GM19463 (cell line): Measurements from ENCODE around the gene TRDN.

Experiments
- ATAC-seq: cut with Tn5 transposase; IDR thresholded peaks from one replicate; pipeline ENCODE4 v1.9.1; 2021; ENCODE audit warnings: mild to moderate bottlenecking, moderate library complexity; ENCODE audit not compliant: unreplicated experiment

The TRDN gene

GRCh38 chr6:123636782-123637181 lies at the start of gene TRDN:
Gene TRDN, minus strand, starts transcription at chr6:123636950. Its CDS starts 175 bp downstream, at chr6:123636775.
- no peak for ATAC-seq

GRCh38 chr6:123681957-123682462 lies 45.3 kb upstream of the TRDN start:
- no peak for ATAC-seq

- no peak for ATAC-seq
Measured at GRCh38 chr6:123677897-123678296, 41.1 kb upstream of the TRDN start.

- ATAC-seq = no peak
Measured at GRCh38 chr6:123676793-123677192, 40.0 kb upstream of the TRDN start.

GRCh38 chr6:123668965-123669591 lies 32.3 kb upstream of the TRDN start:
- ATAC-seq = no peak

GRCh38 chr6:123668063-123668462 lies 31.3 kb upstream of the TRDN start:
- ATAC-seq = no peak

GRCh38 chr6:123663436-123663835 lies 26.7 kb upstream of the TRDN start:
- no peak for ATAC-seq

- ATAC-seq = no peak
Measured at GRCh38 chr6:123662757-123663156, 26.0 kb upstream of the TRDN start.

- no peak for ATAC-seq
Measured at GRCh38 chr6:123661105-123661891, 24.5 kb upstream of the TRDN start.

- no peak for ATAC-seq
Measured at GRCh38 chr6:123659960-123660748, 23.4 kb upstream of the TRDN start.

- ATAC-seq = no peak
Measured at GRCh38 chr6:123658848-123659247, 22.1 kb upstream of the TRDN start.

- peak; percentile 85 for ATAC-seq
Measured at GRCh38 chr6:123655521-123656306, 19.0 kb upstream of the TRDN start.

GRCh38 chr6:123648723-123649122 lies 12.0 kb upstream of the TRDN start:
- no peak for ATAC-seq

- no peak for ATAC-seq
Measured at GRCh38 chr6:123648020-123648580, 11.3 kb upstream of the TRDN start.

- ATAC-seq = no peak
Measured at GRCh38 chr6:123641497-123641896, 4.7 kb upstream of the TRDN start.

- ATAC-seq = no peak
Measured at GRCh38 chr6:123640567-123641187, 3.9 kb upstream of the TRDN start.

- ATAC-seq = no peak
Measured at GRCh38 chr6:123638865-123639264, 2.1 kb upstream of the TRDN start.

- no peak for ATAC-seq
Measured at GRCh38 chr6:123636282-123636681, 468 bp downstream of the TRDN start.

- ATAC-seq = no peak
Measured at GRCh38 chr6:123635567-123635966, 1.2 kb downstream of the TRDN start.

- ATAC-seq = no peak
Measured at GRCh38 chr6:123635144-123635543, 1.6 kb downstream of the TRDN start.
